Neural progenitor cell (in vitro differentiated cells): ENCODE measurements around the gene C20orf204. TPM values are rescaled to one million over a fixed set of nuclear protein-coding genes. Genes with fewer than 3 reads are reported as not detected.
A peak's percentile ranks its signal among the peaks of the same experiment; 100 is the strongest.

Source experiments
- DNase-seq: peaks from one replicate; pipeline ENCODE4 v3.0.0-alpha.2; 2016; ENCODE audit warnings: low spot score
- H2AFZ ChIP-seq: fragments of 200-600 bp; sonication (generic); replicated peaks from 2 replicates; pipeline ENCODE4 v1.6.1; 2016; ENCODE audit warnings: antibody characterized with exemption
- H3F3A ChIP-seq: fragments of 200-600 bp; sonication (generic); 2 replicates; pipeline ENCODE4 v1.6.1; 2016; ENCODE audit warnings: antibody characterized with exemption, low read depth
- H3K27ac ChIP-seq: fragments of 200-600 bp; sonication (generic); 2 replicates; pipeline ENCODE4 v1.5.1; 2016; ENCODE audit warnings: mild to moderate bottlenecking
- H3K27me3 ChIP-seq: fragments of 200-600 bp; sonication (generic); 2 replicates; pipeline ENCODE4 v1.6.1; 2016; ENCODE audit warnings: mild to moderate bottlenecking, moderate library complexity
- H3K36me3 ChIP-seq: fragments of 200-600 bp; sonication (generic); 2 replicates; pipeline ENCODE4 v1.5.1; 2016
- H3K4me1 ChIP-seq: fragments of 200-600 bp; sonication (generic); 2 replicates; pipeline ENCODE4 v1.6.1; 2016; ENCODE audit warnings: mixed run types
- H3K4me2 ChIP-seq: fragments of 200-600 bp; sonication (generic); 2 replicates; pipeline ENCODE4 v1.6.1; 2016
- H3K4me3 ChIP-seq: fragments of 200-600 bp; sonication (generic); 2 replicates; pipeline ENCODE4 v1.5.1; 2016
- H3K79me2 ChIP-seq: fragments of 200-600 bp; sonication (generic); 2 replicates; pipeline ENCODE4 v1.6.1; 2016; ENCODE audit warnings: low read depth
- H3K9ac ChIP-seq: fragments of 200-600 bp; sonication (generic); 2 replicates; pipeline ENCODE4 v1.6.1; 2016
- H3K9me3 ChIP-seq: fragments of 200-600 bp; sonication (generic); 2 replicates; pipeline ENCODE4 v1.5.1; 2016; ENCODE audit warnings: low read depth
- H4K20me1 ChIP-seq: fragments of 200-600 bp; sonication (generic); 2 replicates; pipeline ENCODE4 v1.6.1; 2016; ENCODE audit warnings: low read depth
- H3K27ac Mint-ChIP-seq: 3 replicates; pipeline ENCODE4 v1.8.0; 2021; ENCODE audit warnings: mixed read lengths
- H3K27me3 Mint-ChIP-seq: 2 replicates; pipeline ENCODE4 v1.8.0; 2022; ENCODE audit warnings: low read depth, mild to moderate bottlenecking, inconsistent platforms, moderate library complexity, mixed read lengths; ENCODE audit not compliant: insufficient read depth
- H3K36me3 Mint-ChIP-seq: 3 replicates; pipeline ENCODE4 v1.8.0; 2021; ENCODE audit warnings: mixed read lengths
- H3K4me1 Mint-ChIP-seq: 3 replicates; pipeline ENCODE4 v1.8.0; 2021; ENCODE audit warnings: mixed read lengths
- H3K4me3 Mint-ChIP-seq: 3 replicates; pipeline ENCODE4 v1.8.0; 2021; ENCODE audit warnings: mild to moderate bottlenecking, moderate library complexity, mixed read lengths
- H3K9me3 Mint-ChIP-seq: 3 replicates; pipeline ENCODE4 v1.8.0; 2020; ENCODE audit warnings: mixed read lengths
- CTCF ChIP-seq: fragments of 200-600 bp; sonication (generic); IDR thresholded peaks from 2 replicates; pipeline ENCODE4 v1.5.1; 2017; ENCODE audit warnings: antibody characterized with exemption, mild to moderate bottlenecking
- EZH2 ChIP-seq: fragments of 200-600 bp; sonication (generic); IDR thresholded peaks from 2 replicates; pipeline ENCODE4 v1.6.1; 2017; ENCODE audit warnings: antibody characterized with exemption, mild to moderate bottlenecking, moderate library complexity
- EZH2phosphoT487 ChIP-seq: fragments of 200-600 bp; sonication (generic); IDR thresholded peaks from 2 replicates; pipeline ENCODE4 v1.6.1; 2017; ENCODE audit warnings: antibody characterized with exemption
- total RNA-seq: library from RNA; depleted of rRNA; stranded (reverse); fragments of >200 nt; gene quantifications from 2 replicates; pipeline ENCODE4 v1.2.3, GENCODE V29; 2015; ENCODE audit warnings: low replicate concordance

C20orf204 gene
- total RNA-seq, 1 donor from 2014 or later: 0.04 TPM

GRCh38 chr20:64037498-64038213, 1.7 kb downstream of the C20orf204 start:
- Mint-ChIP-seq H3K4me1 (peaks cover 21% of the 10 kb centered on the region), H3K27ac (no peak overlapping the region), H3K9me3 (no peaks in the 10 kb centered on the region), H3K36me3 (peaks cover 3% of the 10 kb centered on the region), H3K27me3 (peaks cover 43% of the 10 kb centered on the region), H3K4me3 (peak overlapping the region; percentile 56)
- H3K9me3 ChIP-seq: no peaks in the 10 kb centered on the region
- TF ChIP-seq CTCF (peak; percentile 2), EZH2 (no peak)
- peaks cover 47% of the 10 kb centered on the region for H4K20me1 ChIP-seq
- H3F3A ChIP-seq: peaks cover 15% of the 10 kb centered on the region
- H3K4me1 ChIP-seq: peaks cover 31% of the 10 kb centered on the region
- no peaks in the 10 kb centered on the region for H3K36me3 ChIP-seq
- H3K27me3 ChIP-seq: peaks cover 66% of the 10 kb centered on the region
- no peak for DNase-seq
- no peak overlapping the region for H3K9ac ChIP-seq
- H3K79me2 ChIP-seq: no peaks in the 10 kb centered on the region
- peak overlapping the region; percentile 88 for H3K4me2 ChIP-seq
- H3K27ac ChIP-seq: no peak overlapping the region
- H2AFZ ChIP-seq: no peak overlapping the region
- H3K4me3 ChIP-seq: peak overlapping the region; percentile 60

- H3K4me3 ChIP-seq: peak overlapping the region; percentile 60
- H3K4me2 ChIP-seq: peak overlapping the region; percentile 88
- Mint-ChIP-seq H3K36me3 (peaks cover 3% of the 10 kb centered on the region), H3K27ac (no peak overlapping the region), H3K4me3 (no peak overlapping the region), H3K27me3 (peaks cover 45% of the 10 kb centered on the region), H3K9me3 (no peaks in the 10 kb centered on the region), H3K4me1 (peaks cover 21% of the 10 kb centered on the region)
- H4K20me1 ChIP-seq: peaks cover 47% of the 10 kb centered on the region
- DNase-seq: no peak
- no peaks in the 10 kb centered on the region for H3K36me3 ChIP-seq
- peaks cover 15% of the 10 kb centered on the region for H3F3A ChIP-seq
- H3K9me3 ChIP-seq: no peaks in the 10 kb centered on the region
- H3K27me3 ChIP-seq: peaks cover 71% of the 10 kb centered on the region
- H3K27ac ChIP-seq: no peak overlapping the region
- H3K79me2 ChIP-seq: no peaks in the 10 kb centered on the region
- H3K9ac ChIP-seq: no peak overlapping the region
- TF ChIP-seq EZH2phosphoT487 (peak; percentile 84), EZH2 (peak; percentile 97), CTCF (no peak)
- peaks cover 31% of the 10 kb centered on the region for H3K4me1 ChIP-seq
- H2AFZ ChIP-seq: no peak overlapping the region
These were observed 2.2 kb downstream of the C20orf204 start for GRCh38 chr20:64038224-64038564.

GRCh38 chr20:64038565-64039292, 2.7 kb downstream of the C20orf204 start:
- Histone ChIP-seq H3K79me2 (no peaks in the 10 kb centered on the region), H3K9ac (no peak overlapping the region), H3F3A (peaks cover 18% of the 10 kb centered on the region), H3K4me3 (peak overlapping the region; percentile 60), H3K4me2 (peak overlapping the region; percentile 88), H3K36me3 (no peaks in the 10 kb centered on the region), H3K9me3 (no peaks in the 10 kb centered on the region), H3K27ac (no peak overlapping the region), H2AFZ (peak overlapping the region; percentile 91), H3K4me1 (peaks cover 31% of the 10 kb centered on the region), H4K20me1 (peaks cover 47% of the 10 kb centered on the region), H3K27me3 (peaks cover 76% of the 10 kb centered on the region)
- Mint-ChIP-seq H3K9me3 (no peaks in the 10 kb centered on the region), H3K27me3 (peaks cover 50% of the 10 kb centered on the region), H3K36me3 (peaks cover 3% of the 10 kb centered on the region), H3K27ac (no peak overlapping the region), H3K4me3 (peak overlapping the region; percentile 81), H3K4me1 (peaks cover 21% of the 10 kb centered on the region)
- TF ChIP-seq EZH2 (peak; percentile 97), EZH2phosphoT487 (peak; percentile 75), CTCF (peak; percentile 70)
- peak; percentile 89 for DNase-seq
